Limb (tissue), 2 donors: ENCODE data around the gene IGSF3.
"Not testable (repeated sequence)": the region's sequence is repeated elsewhere in the genome, so short reads cannot be mapped to it uniquely, and the experiment has no call there.

Experiments
- DNase-seq, 2 donors: peaks; one replicate each; pipeline ENCODE4 v3.0.0-alpha.2; 2016; ENCODE audit errors: extremely low spot score in 2 of 2

Gene IGSF3

GRCh38 chr1:116579259-116579875, 88.2 kb downstream of the IGSF3 start:
- DNase-seq = no peak

GRCh38 chr1:116578581-116578980, 89.0 kb downstream of the IGSF3 start:
- no peak for DNase-seq

- no peak for DNase-seq
Observed at GRCh38 chr1:116577759-116578314, 89.7 kb downstream of the IGSF3 start.

GRCh38 chr1:116574581-116575291, 92.8 kb downstream of the IGSF3 start:
- peak; percentile 77 to 83 for DNase-seq

GRCh38 chr1:116573431-116574095, 94.0 kb downstream of the IGSF3 start:
- no peak for DNase-seq

GRCh38 chr1:116572771-116573430, 94.6 kb downstream of the IGSF3 start:
- DNase-seq = no peak

- DNase-seq = no peak
Observed at GRCh38 chr1:116572099-116572498, 95.4 kb downstream of the IGSF3 start.

- peak in 1 of 2 donors; percentile 44 for DNase-seq
Observed at GRCh38 chr1:116571215-116571919, 96.2 kb downstream of the IGSF3 start.

GRCh38 chr1:116570358-116571214, 96.9 kb downstream of the IGSF3 start, which contains the start of gene CD58:
Gene CD58 (minus strand): TSS chr1:116571026. CDS start chr1:116570972, 54 bp downstream.
- DNase-seq = peak; percentile 79 to 86

GRCh38 chr1:116569776-116570357, 97.7 kb downstream of the IGSF3 start:
- DNase-seq = peak in 1 of 2 donors; percentile 52

GRCh38 chr1:116569381-116569670, 98.2 kb downstream of the IGSF3 start:
- DNase-seq = no peak

GRCh38 chr1:116568662-116569380, 98.7 kb downstream of the IGSF3 start:
- DNase-seq = no peak

GRCh38 chr1:116567790-116568661, 99.5 kb downstream of the IGSF3 start:
- DNase-seq = no peak

- no peak for DNase-seq
Observed at GRCh38 chr1:116565222-116565621, 102.3 kb downstream of the IGSF3 start.

- no peak for DNase-seq
Observed at GRCh38 chr1:116564426-116564825, 103.1 kb downstream of the IGSF3 start.

- not testable (repeated sequence) for DNase-seq
Observed at GRCh38 chr1:116562465-116562864, 105.1 kb downstream of the IGSF3 start.

- DNase-seq = no peak
Observed at GRCh38 chr1:116561563-116561962, 106.0 kb downstream of the IGSF3 start.
